Measurements from ENCODE around the gene DIS3L.
A peak's percentile ranks its signal among the peaks of the same experiment; 100 is the strongest.

GRCh38 chr15:66293419-66294156 is at the start of gene DIS3L:
- TF ChIP-seq CTCF (IDR thresholded peaks at IDR 0.05) (peak in 1 of 4 donors; percentile 3), POLR2A (IDR thresholded peaks at IDR 0.05) (peak; percentile 79)

All from right lobe of liver (tissue), 4 donors.